A549 (cell line): ENCODE measurements around the gene FOXP1.

Experiments
- EP300 ChIP-seq, 2 experiments: fragments of >200 bp; sonication (Bioruptor Twin); formaldehyde crosslinking; IDR thresholded peaks; 2 replicates in 1 of 2; 3 replicates in 1 of 2; pipeline ENCODE4 v1.6.1; 2016 to 2017
- HDAC2 ChIP-seq: fragments of 200-600 bp; sonication (generic); IDR thresholded peaks from 2 replicates; pipeline ENCODE4 v1.6.1; 2016
- POLR2A ChIP-seq: IDR thresholded peaks from 2 replicates; pipeline ENCODE4 v1.6.1; 2012; ENCODE audit warnings: mild to moderate bottlenecking, low read length

GRCh38 chr3:71163198-71163918 is 420.2 kb downstream of the FOXP1 start:
- no peak for TF ChIP-seq EP300 (IDR thresholded peaks at IDR 0.05)
- no peak for TF ChIP-seq HDAC2
- no peak for TF ChIP-seq POLR2A
